ENCODE measurements around the gene TIMP2. TPM values are rescaled to one million over a fixed set of nuclear protein-coding genes. Genes with fewer than 3 reads are reported as not detected.

TIMP2 gene
- total and polyA plus RNA-seq, 5 donors: 86.9 to 183 (median 167) TPM

- no peaks in the 10 kb centered on the region for H3K27me3 ChIP-seq (ENCODE audit: control insufficient read depth, insufficient read depth)
- WGBS: 93% methylated on average over 12 of the region's 12 CpGs
- H3K27ac ChIP-seq (ENCODE audit: low read length): no peak overlapping the region
- no peaks in the 10 kb centered on the region for H3K9me3 ChIP-seq (ENCODE audit: control insufficient read depth, low read length)
- peaks cover 27% of the 10 kb centered on the region for H3K4me1 ChIP-seq (ENCODE audit: control insufficient read depth, insufficient read depth, low read length)
- intact Hi-C loops (cut with DNase I): no loop called here
- H3K4me3 ChIP-seq (ENCODE audit: low read length): no peak overlapping the region
- no peak for ATAC-seq
- DNase-seq: peak in 1 of 3 donors; percentile 16
Measured at GRCh38 chr17:78886954-78887353, 38.2 kb downstream of the TIMP2 start.

DNA sequence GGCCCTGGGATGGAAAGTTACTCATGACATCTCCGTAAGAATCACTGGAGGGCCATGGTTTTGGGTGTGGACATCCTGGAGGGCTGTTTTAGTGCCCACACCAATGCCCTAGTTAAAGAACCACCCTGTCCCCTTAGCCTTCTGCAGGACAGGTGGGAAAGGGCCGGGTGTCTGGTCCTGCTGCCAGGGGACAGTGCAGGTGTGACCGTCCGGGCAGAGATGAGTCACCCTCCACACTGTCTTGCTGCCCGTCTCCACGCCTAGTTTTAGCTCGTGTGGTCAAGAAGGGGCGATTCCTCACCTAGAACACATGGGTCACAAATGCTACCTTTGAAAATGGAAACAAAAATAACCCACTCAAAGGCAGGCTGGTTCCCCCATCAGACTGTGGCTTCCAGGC is 39.2 kb downstream of the TIMP2 start:
- DNase-seq: peak in 1 of 3 donors; percentile 45
- H3K4me1 ChIP-seq (ENCODE audit: control insufficient read depth, insufficient read depth, low read length): peaks cover 25% of the 10 kb centered on the region

DNA sequence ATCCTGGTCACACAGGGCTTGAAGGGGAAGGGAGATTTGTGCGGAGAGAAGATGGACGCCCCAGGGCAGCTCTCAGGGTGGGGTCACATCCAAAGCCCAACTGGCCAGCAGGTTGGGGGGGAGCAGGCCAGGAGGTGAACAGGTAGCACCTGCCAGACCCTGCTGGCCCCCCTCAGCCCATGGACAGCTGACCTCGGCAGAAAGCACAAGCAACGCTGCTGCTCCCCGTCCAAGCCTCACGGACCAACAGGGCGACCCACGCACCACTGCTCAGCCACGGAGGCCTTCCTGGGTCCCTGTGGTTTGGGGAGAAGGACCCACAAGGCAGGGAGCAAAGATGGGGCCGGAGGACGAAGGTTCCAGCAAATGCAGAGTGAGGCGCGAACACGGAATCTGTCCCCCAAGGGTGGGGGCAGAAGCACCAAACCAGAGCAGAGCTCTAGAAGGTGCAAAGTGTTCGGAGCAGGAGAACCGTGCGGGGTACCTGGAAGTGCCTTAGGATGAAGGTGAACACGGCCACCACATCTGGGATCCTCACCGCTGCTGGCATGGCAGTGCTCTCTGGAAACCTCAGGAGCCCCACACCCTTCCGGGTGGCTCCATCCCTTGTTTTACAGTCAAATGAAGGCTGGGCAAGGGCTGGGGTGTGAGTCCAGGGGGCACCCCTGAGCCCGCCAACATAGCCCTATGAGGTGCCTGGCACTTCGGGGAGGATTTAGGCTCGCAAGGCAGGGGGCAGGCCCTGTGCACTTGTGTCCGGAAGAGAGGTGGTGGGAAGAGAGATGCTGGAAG is 40.1 kb downstream of the TIMP2 start:
- ATAC-seq (no peak), DNase-seq (peak in 1 of 3 donors; percentile 51)
- H3K4me1 ChIP-seq (ENCODE audit: control insufficient read depth, insufficient read depth, low read length): peaks cover 26% of the 10 kb centered on the region
- peak overlapping the region; percentile 78 for H3K27ac ChIP-seq (ENCODE audit: low read length)
- H3K4me3 ChIP-seq (ENCODE audit: low read length): no peak overlapping the region
- H3K27me3 ChIP-seq (ENCODE audit: control insufficient read depth, insufficient read depth): no peaks in the 10 kb centered on the region
- no peaks in the 10 kb centered on the region for H3K9me3 ChIP-seq (ENCODE audit: control insufficient read depth, low read length)
- intact Hi-C loops (cut with DNase I): no loop called here
- WGBS: 87% methylated on average over 24 of the region's 24 CpGs

More for the DNA sequence above, 39.2 kb downstream of the TIMP2 start:
- H3K27me3 ChIP-seq (ENCODE audit: control insufficient read depth, insufficient read depth): no peaks in the 10 kb centered on the region
- no peaks in the 10 kb centered on the region for H3K9me3 ChIP-seq (ENCODE audit: control insufficient read depth, low read length)
- no peak overlapping the region for H3K27ac ChIP-seq (ENCODE audit: low read length)
- H3K4me3 ChIP-seq (ENCODE audit: low read length): no peak overlapping the region
- ATAC-seq: no peak
- WGBS: 84% methylated on average over 8 of the region's 8 CpGs
- intact Hi-C loops (cut with DNase I): no loop called here

DNA sequence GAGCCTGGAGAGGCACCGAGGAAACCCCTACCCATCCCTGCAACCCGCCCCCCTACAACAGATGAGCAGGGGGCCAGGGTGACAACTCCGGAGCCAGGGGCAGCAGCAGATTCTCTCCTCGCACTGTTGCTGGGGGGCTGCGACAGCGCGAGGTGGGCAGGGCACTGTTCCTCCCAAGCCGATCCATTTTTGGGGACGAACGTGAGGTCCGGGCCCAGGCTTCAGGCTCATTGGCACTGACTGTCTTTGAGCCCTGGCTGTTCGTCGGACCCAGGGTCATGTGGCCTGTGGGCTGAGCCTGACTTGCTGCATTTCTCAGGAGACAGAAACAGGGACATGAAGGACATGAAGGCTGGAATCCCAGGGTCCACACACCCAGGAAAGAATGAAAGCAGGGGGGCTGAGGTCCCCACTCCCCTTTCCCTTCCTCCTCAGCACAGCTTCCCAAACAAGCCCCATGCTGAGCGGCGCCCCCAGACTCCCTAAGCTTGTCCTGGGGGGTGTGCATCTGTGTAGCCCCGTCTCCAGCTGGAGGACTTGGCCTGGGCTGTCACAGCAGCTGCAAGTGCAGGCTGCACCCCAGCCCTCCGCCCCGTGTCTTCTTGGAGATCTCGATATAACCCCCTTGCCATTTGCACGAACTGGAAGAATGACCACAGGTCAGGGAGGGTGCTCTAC is 40.9 kb downstream of the TIMP2 start:
- Histone ChIP-seq H3K4me3 (ENCODE audit: low read length) (no peak overlapping the region), H3K27me3 (ENCODE audit: control insufficient read depth, insufficient read depth) (no peaks in the 10 kb centered on the region), H3K27ac (ENCODE audit: low read length) (peak overlapping the region; percentile 78), H3K4me1 (ENCODE audit: control insufficient read depth, insufficient read depth, low read length) (peaks cover 25% of the 10 kb centered on the region), H3K9me3 (ENCODE audit: control insufficient read depth, low read length) (no peaks in the 10 kb centered on the region)
- WGBS: 29% methylated on average over 20 of the region's 20 CpGs
- intact Hi-C loops (cut with DNase I): no loop called here
- DNase-seq: peak in 1 of 3 donors; percentile 73
- peak in 1 of 2 donors; percentile 3 for ATAC-seq

- no peaks in the 10 kb centered on the region for H3K9me3 ChIP-seq (ENCODE audit: control insufficient read depth, low read length)
- DNase-seq (peak; percentile 89 to 93 (median 90)), ATAC-seq (peak; percentile 75 to 76)
- intact Hi-C loops (cut with DNase I): no loop called here
- H3K27me3 ChIP-seq (ENCODE audit: control insufficient read depth, insufficient read depth): no peaks in the 10 kb centered on the region
- peak overlapping the region; percentile 78 for H3K27ac ChIP-seq (ENCODE audit: low read length)
- peaks cover 28% of the 10 kb centered on the region for H3K4me1 ChIP-seq (ENCODE audit: control insufficient read depth, insufficient read depth, low read length)
- no peak overlapping the region for H3K4me3 ChIP-seq (ENCODE audit: low read length)
- 3% methylated on average over 24 of the region's 24 CpGs for WGBS
Measured at GRCh38 chr17:78883533-78884131, 41.6 kb downstream of the TIMP2 start.

DNA sequence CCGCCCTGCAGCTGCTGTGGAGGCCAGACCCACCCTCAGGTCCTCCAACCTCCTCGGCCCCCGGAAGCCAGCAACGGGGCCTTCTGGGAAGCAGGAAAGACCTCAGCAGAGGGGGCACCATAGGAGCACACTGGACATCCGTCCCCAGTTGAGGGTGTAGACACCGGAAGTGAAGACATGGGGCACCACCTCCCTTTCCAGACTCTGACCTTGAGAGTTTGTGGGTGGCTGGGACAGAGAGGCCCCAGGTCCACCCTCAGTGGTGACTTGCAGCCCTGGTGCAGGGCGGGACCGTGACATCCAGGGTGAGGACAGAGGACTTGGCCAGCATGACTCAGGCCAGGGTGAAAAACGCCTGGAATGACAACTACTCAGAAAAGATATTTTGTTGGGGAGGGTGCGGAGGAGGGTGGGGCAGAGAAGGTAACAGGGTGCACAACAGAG is 42.1 kb downstream of the TIMP2 start:
- DNase-seq: peak; percentile 87 to 88 (median 87)
- intact Hi-C loops (cut with DNase I): no loop called here
- Histone ChIP-seq H3K9me3 (ENCODE audit: control insufficient read depth, low read length) (no peaks in the 10 kb centered on the region), H3K27me3 (ENCODE audit: control insufficient read depth, insufficient read depth) (no peaks in the 10 kb centered on the region), H3K27ac (ENCODE audit: low read length) (peak overlapping the region; percentile 78), H3K4me1 (ENCODE audit: control insufficient read depth, insufficient read depth, low read length) (peaks cover 28% of the 10 kb centered on the region), H3K4me3 (ENCODE audit: low read length) (no peak overlapping the region)
- peak; percentile 73 to 84 for ATAC-seq
- 9% methylated on average over 10 of the region's 10 CpGs for WGBS

- peak overlapping the region; percentile 78 for H3K27ac ChIP-seq (ENCODE audit: low read length)
- no peaks in the 10 kb centered on the region for H3K27me3 ChIP-seq (ENCODE audit: control insufficient read depth, insufficient read depth)
- 36% methylated on average over 14 of the region's 14 CpGs for WGBS
- DNase-seq (peak in 1 of 3 donors; percentile 68), ATAC-seq (peak in 1 of 2 donors; percentile 0)
- H3K4me3 ChIP-seq (ENCODE audit: low read length): no peak overlapping the region
- no peaks in the 10 kb centered on the region for H3K9me3 ChIP-seq (ENCODE audit: control insufficient read depth, low read length)
- intact Hi-C loops (cut with DNase I): no loop called here
- H3K4me1 ChIP-seq (ENCODE audit: control insufficient read depth, insufficient read depth, low read length): peaks cover 28% of the 10 kb centered on the region
Measured at GRCh38 chr17:78882540-78883088, 42.6 kb downstream of the TIMP2 start.

DNA sequence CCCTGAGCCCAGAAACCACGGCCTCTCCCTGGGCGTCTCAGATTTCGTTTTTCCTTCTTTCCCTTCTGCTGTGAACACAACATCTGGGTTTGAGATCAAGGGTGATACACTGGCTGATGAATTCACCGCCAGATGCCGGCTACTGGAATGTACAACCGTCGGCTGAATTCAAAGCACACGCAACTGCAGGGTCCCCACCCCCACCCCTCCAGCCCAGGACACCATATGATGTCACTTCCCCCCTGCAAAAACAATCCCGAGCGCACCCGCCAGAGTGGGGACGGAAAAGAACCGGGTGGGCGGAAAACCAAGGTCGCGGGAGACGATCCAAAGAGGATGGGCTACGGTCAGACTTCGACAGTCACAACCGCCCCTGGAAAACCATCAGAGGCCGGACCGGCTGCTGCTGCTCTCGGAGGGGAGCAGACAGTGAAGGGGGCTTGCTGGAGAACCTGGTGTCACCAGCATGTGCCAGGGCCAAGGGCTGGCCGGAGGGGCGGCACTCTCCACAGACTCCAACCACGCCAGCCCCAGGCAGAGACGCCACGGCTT is 45.5 kb downstream of the TIMP2 start:
- intact Hi-C loops (cut with DNase I): no loop called here
- no peaks in the 10 kb centered on the region for H3K9me3 ChIP-seq (ENCODE audit: control insufficient read depth, low read length)
- peak; percentile 17 to 55 for ATAC-seq
- no peak overlapping the region for H3K4me3 ChIP-seq (ENCODE audit: low read length)
- H3K27me3 ChIP-seq (ENCODE audit: control insufficient read depth, insufficient read depth): no peaks in the 10 kb centered on the region
- 31% methylated on average over 28 of the region's 28 CpGs for WGBS
- H3K27ac ChIP-seq (ENCODE audit: low read length): peak overlapping the region; percentile 88
- peak; percentile 85 to 92 (median 88) for DNase-seq
- peaks cover 21% of the 10 kb centered on the region for H3K4me1 ChIP-seq (ENCODE audit: control insufficient read depth, insufficient read depth, low read length)

DNA sequence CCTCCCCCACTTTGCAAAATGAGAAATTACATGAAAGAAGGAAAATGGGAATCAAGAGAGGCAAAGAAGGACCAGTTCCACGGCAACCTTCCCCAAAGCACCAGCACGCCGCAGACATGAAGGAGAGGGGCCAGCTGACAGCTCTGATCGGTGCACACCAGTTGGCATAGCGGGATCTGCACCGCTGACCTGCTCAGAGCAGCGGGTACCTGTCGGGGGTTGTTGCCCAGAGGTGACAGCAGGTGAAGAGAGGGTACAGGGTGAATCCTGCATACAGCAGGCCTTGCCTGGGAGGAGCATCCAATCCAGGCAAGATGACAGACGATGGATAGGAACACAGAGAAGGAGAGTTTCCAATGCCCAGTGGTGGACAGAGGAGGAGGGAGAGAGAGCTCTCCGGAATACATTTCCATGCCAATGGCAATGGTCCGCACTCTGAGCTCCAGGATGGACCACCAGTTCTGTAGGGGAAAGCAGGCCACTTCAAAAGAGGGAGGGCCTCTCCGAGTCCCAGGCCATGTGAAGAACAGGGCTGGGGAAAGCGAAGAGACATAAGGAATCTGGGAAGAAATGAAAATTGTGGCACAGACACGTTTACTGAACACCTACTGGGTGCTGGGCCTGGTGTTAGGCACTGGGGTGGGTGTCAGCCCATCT is 46.2 kb downstream of the TIMP2 start:
- 78% methylated on average over 14 of the region's 14 CpGs for WGBS
- no peak for DNase-seq

DNA sequence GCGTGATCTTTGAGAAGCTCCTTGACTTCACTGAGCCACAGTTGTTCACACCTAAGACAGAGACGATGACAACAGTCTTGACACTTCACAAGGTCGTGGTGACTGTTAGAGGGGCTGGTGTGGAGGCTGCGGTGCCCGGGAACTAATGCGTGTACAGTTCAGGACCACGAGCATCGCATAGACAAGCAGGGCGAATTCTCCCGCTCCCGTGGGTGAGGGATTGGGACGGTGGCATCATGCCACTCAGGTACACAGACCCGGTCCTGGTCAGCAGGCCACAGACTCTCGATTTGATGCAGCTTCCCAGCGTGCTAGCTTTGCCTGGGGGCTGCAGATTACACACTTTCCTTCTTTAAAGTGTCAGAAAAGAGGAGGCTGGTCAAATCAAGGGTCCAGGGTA is 46.9 kb downstream of the TIMP2 start:
- H3K4me3 ChIP-seq (ENCODE audit: low read length): no peak overlapping the region
- no peaks in the 10 kb centered on the region for H3K27me3 ChIP-seq (ENCODE audit: control insufficient read depth, insufficient read depth)
- intact Hi-C loops (cut with DNase I): no loop called here
- 79% methylated on average over 15 of the region's 15 CpGs for WGBS
- H3K27ac ChIP-seq (ENCODE audit: low read length): no peak overlapping the region
- no peaks in the 10 kb centered on the region for H3K9me3 ChIP-seq (ENCODE audit: control insufficient read depth, low read length)
- H3K4me1 ChIP-seq (ENCODE audit: control insufficient read depth, insufficient read depth, low read length): peaks cover 20% of the 10 kb centered on the region
- no peak for ATAC-seq
- peak in 1 of 3 donors; percentile 45 for DNase-seq

More for the DNA sequence above, 46.2 kb downstream of the TIMP2 start:
- no peaks in the 10 kb centered on the region for H3K27me3 ChIP-seq (ENCODE audit: control insufficient read depth, insufficient read depth)
- peaks cover 16% of the 10 kb centered on the region for H3K4me1 ChIP-seq (ENCODE audit: control insufficient read depth, insufficient read depth, low read length)
- no peak overlapping the region for H3K4me3 ChIP-seq (ENCODE audit: low read length)
- peak overlapping the region; percentile 88 for H3K27ac ChIP-seq (ENCODE audit: low read length)
- no peak for ATAC-seq
- no peaks in the 10 kb centered on the region for H3K9me3 ChIP-seq (ENCODE audit: control insufficient read depth, low read length)
- intact Hi-C loops (cut with DNase I): no loop called here
